WTC11 (cell line): ENCODE results near the gene DNAJC17.

Experiments
- ATF2 ChIP-seq: sonication (generic); formaldehyde crosslinking; IDR thresholded peaks from 2 replicates; pipeline ENCODE4 v1.8.1; 2022; ENCODE audit warnings: low read depth, missing genetic modification reagents, borderline replicate concordance
- ATF6 ChIP-seq: sonication (generic); formaldehyde crosslinking; IDR thresholded peaks from 2 replicates; pipeline ENCODE4 v1.8.1; 2023; ENCODE audit warnings: mild to moderate bottlenecking, missing genetic modification reagents
- CTCF ChIP-seq: fragments of 200-600 bp; IDR thresholded peaks from 2 replicates; pipeline ENCODE4 v1.8.0; 2022; ENCODE audit warnings: antibody characterized with exemption
- E2F5 ChIP-seq: sonication (generic); formaldehyde crosslinking; IDR thresholded peaks from 2 replicates; pipeline ENCODE4 v1.8.1; 2022; ENCODE audit warnings: mild to moderate bottlenecking, moderate library complexity, missing genetic modification reagents
- ELF4 ChIP-seq: sonication (generic); formaldehyde crosslinking; IDR thresholded peaks from 2 replicates; pipeline ENCODE4 v1.8.1; 2022; ENCODE audit warnings: low read depth, mild to moderate bottlenecking, moderate library complexity, missing genetic modification reagents
- HMGXB4 ChIP-seq: sonication (generic); formaldehyde crosslinking; IDR thresholded peaks from 2 replicates; pipeline ENCODE4 v1.8.1; 2023; ENCODE audit warnings: mild to moderate bottlenecking, moderate library complexity, missing genetic modification reagents
- JUN ChIP-seq: sonication (generic); formaldehyde crosslinking; IDR thresholded peaks from 2 replicates; pipeline ENCODE4 v1.8.0; 2023; ENCODE audit warnings: mild to moderate bottlenecking, missing genetic modification reagents
- NR1H2 ChIP-seq: sonication (generic); formaldehyde crosslinking; IDR thresholded peaks from 2 replicates; pipeline ENCODE4 v1.9.0; 2021; ENCODE audit warnings: mild to moderate bottlenecking, moderate library complexity, missing genetic modification reagents
- NR2C2 ChIP-seq: sonication (generic); formaldehyde crosslinking; IDR thresholded peaks from 2 replicates; pipeline ENCODE4 v1.8.0; 2022; ENCODE audit warnings: mild to moderate bottlenecking, missing genetic modification reagents
- RELA ChIP-seq: sonication (generic); formaldehyde crosslinking; IDR thresholded peaks from 2 replicates; pipeline ENCODE4 v1.8.1; 2022; ENCODE audit warnings: missing genetic modification reagents, mild to moderate bottlenecking, borderline replicate concordance
- TCF7 ChIP-seq: sonication (generic); formaldehyde crosslinking; IDR thresholded peaks from 2 replicates; pipeline ENCODE4 v1.8.0; 2022; ENCODE audit warnings: mild to moderate bottlenecking, low read depth, missing genetic modification reagents, moderate library complexity
- TP53 ChIP-seq: sonication (generic); formaldehyde crosslinking; IDR thresholded peaks from 2 replicates; pipeline ENCODE4 v1.8.1; 2023; ENCODE audit warnings: mild to moderate bottlenecking, missing genetic modification reagents

- TF ChIP-seq ELF4 (CRISPR knock-in tag) (no peak), CTCF (no peak), HMGXB4 (no peak), ATF2 (CRISPR knock-in tag) (no peak), TCF7 (CRISPR knock-in tag) (no peak), RELA (no peak), E2F5 (CRISPR knock-in tag) (peak; percentile 97), ATF6 (CRISPR knock-in tag) (no peak), NR1H2 (CRISPR knock-in tag) (no peak), NR2C2 (CRISPR knock-in tag) (no peak), JUN (CRISPR knock-in tag) (no peak), TP53 (CRISPR knock-in tag) (no peak)
Measured at GRCh38 chr15:40754883-40755811, 52.1 kb downstream of the DNAJC17 start, which contains the start of gene RMDN3.
